ENCODE results near the gene DNAJC3.
"Not testable (repeated sequence)": the region's sequence is repeated elsewhere in the genome, so short reads cannot be mapped to it uniquely, and the experiment has no call there.

DNAJC3 gene

DNA sequence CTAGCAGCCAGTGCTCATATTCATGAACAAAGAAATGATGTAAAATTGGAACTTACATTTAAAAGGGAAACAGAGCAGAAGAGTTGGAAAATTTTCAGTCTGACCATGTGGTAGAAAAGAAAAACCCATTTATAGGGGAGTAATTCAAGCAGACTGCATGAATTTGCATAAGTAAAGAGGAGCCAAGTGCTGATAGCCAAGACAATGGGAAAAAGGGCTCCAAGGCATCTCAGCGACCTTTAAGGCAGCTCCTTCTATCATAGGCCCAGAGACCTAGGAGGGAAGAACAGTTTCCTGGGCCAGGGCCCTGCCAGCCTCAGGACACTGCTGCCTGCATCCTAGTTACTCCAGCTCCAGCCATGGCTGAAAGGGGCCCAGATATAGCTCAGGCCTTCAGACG, 7.5 kb downstream of the DNAJC3 start:
- Histone ChIP-seq H3K27ac (ENCODE audit: insufficient read depth in 1 of 2, low read depth in 1 of 2, low read length in 2 of 2, poor library complexity in 1 of 2, severe bottlenecking in 2 of 2) (no peak overlapping the region), H3K36me3 (ENCODE audit: control insufficient read depth in 4 of 4, insufficient read depth in 4 of 4, low read length in 3 of 4) (peaks cover 0 to 12% (median under 1%) of the 10 kb centered on the region in 4 experiments), H3K27me3 (replicated peaks in 2 of 5; ENCODE audit: control insufficient read depth in 4 of 5, insufficient read depth in 5 of 5, low read length in 4 of 5) (no peaks in the 10 kb centered on the region), H3K4me3 (ENCODE audit: control insufficient read depth in 1 of 7, extremely low read depth in 1 of 7, insufficient read depth in 4 of 7, low read depth in 2 of 7, low read length in 6 of 7) (no peak overlapping the region), H3K9me3 (ENCODE audit: control extremely low read depth in 1 of 5, control insufficient read depth in 4 of 5, insufficient read depth in 2 of 5, low read depth in 1 of 5, low read length in 4 of 5) (peaks cover 0 to 30% (median 16%) of the 10 kb centered on the region in 5 experiments), H3K4me1 (ENCODE audit: control extremely low read depth in 1 of 4, control insufficient read depth in 4 of 4, insufficient read depth in 4 of 4, low read length in 3 of 4) (peaks cover 3 to 10% (median 6%) of the 10 kb centered on the region in 4 experiments)
- no peak for DNase-seq
- 100% methylated on average over 1 of the region's 2 CpGs for WGBS (ENCODE audit: insufficient coverage)
- POLR2A ChIA-PET = no interaction called here
- CTCF ChIA-PET = no interaction called here

- DNase-seq = not testable (repeated sequence)
These were observed 8.0 kb downstream of the DNAJC3 start for GRCh38 chr13:95684960-95685359.

DNA sequence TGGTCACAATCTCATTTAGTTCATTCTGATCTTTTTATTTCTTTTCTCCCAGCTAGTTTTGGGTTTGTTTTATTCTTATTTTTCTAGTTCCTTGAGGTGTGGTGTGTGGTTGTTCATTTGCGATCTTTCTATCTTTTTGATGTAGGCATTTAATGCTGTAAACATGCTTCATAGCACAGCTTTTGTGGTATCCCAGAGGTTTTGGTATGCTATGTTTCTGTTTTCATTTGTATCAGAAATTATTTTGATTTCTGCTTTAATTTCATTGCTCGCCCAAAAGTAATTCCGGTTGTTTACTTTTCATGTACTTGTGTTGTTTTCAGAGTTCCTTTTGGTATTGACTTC, 12.6 kb downstream of the DNAJC3 start:
- peaks cover 5 to 32% (median 16%) of the 10 kb centered on the region in 5 experiments for H3K9me3 ChIP-seq (ENCODE audit: control extremely low read depth in 1 of 5, control insufficient read depth in 4 of 5, insufficient read depth in 2 of 5, low read depth in 1 of 5, low read length in 4 of 5)
- POLR2A ChIA-PET = no interaction called here
- CTCF ChIA-PET = interaction anchor here (1.1 kb wide), 1 partner anchor 9 kb away, joined by 3 read pairs; no protein-coding TSS in a partner anchor
- DNase-seq = no peak
- no peak overlapping the region for H3K27ac ChIP-seq (ENCODE audit: insufficient read depth in 1 of 2, low read depth in 1 of 2, low read length in 2 of 2, poor library complexity in 1 of 2, severe bottlenecking in 2 of 2)
- no CpG with 5 or more reads among the region's 3 CpGs for WGBS (ENCODE audit: insufficient coverage)
- H3K27me3 ChIP-seq (replicated peaks in 2 of 5; ENCODE audit: control insufficient read depth in 4 of 5, insufficient read depth in 5 of 5, low read length in 4 of 5) = no peaks in the 10 kb centered on the region
- H3K4me1 ChIP-seq (ENCODE audit: control extremely low read depth in 1 of 4, control insufficient read depth in 4 of 4, insufficient read depth in 4 of 4, low read length in 3 of 4) = no peaks in the 10 kb centered on the region
- peaks cover 0 to 2% (median 0%) of the 10 kb centered on the region in 4 experiments for H3K36me3 ChIP-seq (ENCODE audit: control insufficient read depth in 4 of 4, insufficient read depth in 4 of 4, low read length in 3 of 4)
- no peak overlapping the region for H3K4me3 ChIP-seq (ENCODE audit: control insufficient read depth in 1 of 7, extremely low read depth in 1 of 7, insufficient read depth in 4 of 7, low read depth in 2 of 7, low read length in 6 of 7)

More at GRCh38 chr13:95684960-95685359, 8.0 kb downstream of the DNAJC3 start:
- peaks cover 2 to 30% (median 16%) of the 10 kb centered on the region in 5 experiments for H3K9me3 ChIP-seq (ENCODE audit: control extremely low read depth in 1 of 5, control insufficient read depth in 4 of 5, insufficient read depth in 2 of 5, low read depth in 1 of 5, low read length in 4 of 5)
- H3K4me1 ChIP-seq (ENCODE audit: control extremely low read depth in 1 of 4, control insufficient read depth in 4 of 4, insufficient read depth in 4 of 4, low read length in 3 of 4); H3K4me3 ChIP-seq (ENCODE audit: control insufficient read depth in 1 of 7, extremely low read depth in 1 of 7, insufficient read depth in 4 of 7, low read depth in 2 of 7, low read length in 6 of 7); H3K27ac ChIP-seq (ENCODE audit: insufficient read depth in 1 of 2, low read depth in 1 of 2, low read length in 2 of 2, poor library complexity in 1 of 2, severe bottlenecking in 2 of 2); CTCF ChIA-PET; H3K27me3 ChIP-seq (replicated peaks in 2 of 5; ENCODE audit: control insufficient read depth in 4 of 5, insufficient read depth in 5 of 5, low read length in 4 of 5): not testable (repeated sequence)
- POLR2A ChIA-PET = interaction anchor here (1.0 kb wide), 1 partner anchor 8 kb away, joined by 3 read pairs; the partner anchor contains the start of gene DNAJC3
- WGBS (ENCODE audit: insufficient coverage) = 100% methylated on average over 3 of the region's 5 CpGs
- peaks cover 0 to 12% (median under 1%) of the 10 kb centered on the region in 4 experiments for H3K36me3 ChIP-seq (ENCODE audit: control insufficient read depth in 4 of 4, insufficient read depth in 4 of 4, low read length in 3 of 4)

- POLR2A ChIA-PET; DNase-seq; H3K27ac ChIP-seq (ENCODE audit: insufficient read depth in 1 of 2, low read depth in 1 of 2, low read length in 2 of 2, poor library complexity in 1 of 2, severe bottlenecking in 2 of 2); H3K4me3 ChIP-seq (ENCODE audit: control insufficient read depth in 1 of 7, extremely low read depth in 1 of 7, insufficient read depth in 4 of 7, low read depth in 2 of 7, low read length in 6 of 7); CTCF ChIA-PET; H3K27me3 ChIP-seq (replicated peaks in 2 of 5; ENCODE audit: control insufficient read depth in 4 of 5, insufficient read depth in 5 of 5, low read length in 4 of 5); H3K4me1 ChIP-seq (ENCODE audit: control extremely low read depth in 1 of 4, control insufficient read depth in 4 of 4, insufficient read depth in 4 of 4, low read length in 3 of 4); H3K36me3 ChIP-seq (ENCODE audit: control insufficient read depth in 4 of 4, insufficient read depth in 4 of 4, low read length in 3 of 4): not testable (repeated sequence)
- WGBS (ENCODE audit: insufficient coverage) = 100% methylated on average over 4 of the region's 28 CpGs
- peaks cover 5 to 29% (median 13%) of the 10 kb centered on the region in 5 experiments for H3K9me3 ChIP-seq (ENCODE audit: control extremely low read depth in 1 of 5, control insufficient read depth in 4 of 5, insufficient read depth in 2 of 5, low read depth in 1 of 5, low read length in 4 of 5)
These were observed 14.0 kb downstream of the DNAJC3 start for GRCh38 chr13:95690986-95691385.

DNA sequence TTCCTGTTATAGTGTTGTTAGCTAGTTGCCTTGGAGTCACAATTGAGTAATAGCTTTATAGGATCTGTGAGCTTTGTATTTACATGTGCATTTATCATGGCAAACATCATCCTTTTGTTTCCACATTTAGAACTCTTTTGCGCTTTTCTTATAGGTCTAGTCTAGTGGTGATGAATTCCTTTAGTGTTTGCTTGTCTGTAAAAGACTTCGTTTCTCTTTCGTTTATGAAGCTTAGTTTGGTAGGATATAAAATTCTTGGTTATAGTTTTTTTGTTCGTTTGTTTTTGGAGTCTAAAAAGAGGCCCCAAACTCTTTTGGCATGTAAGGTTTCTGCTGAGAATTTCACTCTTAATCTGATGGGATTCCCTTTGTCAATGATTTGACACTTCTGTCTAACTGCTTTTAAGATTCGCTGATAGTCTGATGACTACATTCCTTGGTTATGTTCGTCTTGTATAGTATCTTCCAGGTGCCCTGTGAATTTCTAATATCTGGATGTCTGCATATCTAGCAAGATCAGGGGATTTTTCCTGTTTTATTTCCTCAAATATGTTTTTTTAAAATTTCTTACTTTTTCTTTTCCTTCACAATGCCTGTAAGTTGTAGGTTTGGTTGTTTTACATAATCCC, 20.2 kb downstream of the DNAJC3 start:
- no peak for DNase-seq
- ChIA-PET POLR2A (no interaction called here), CTCF (interaction anchor here (0.8 to 2.6 kb wide), 5 partner anchors 8 to 113 kb away, joined by 5 to 12 read pairs (median 6); no protein-coding TSS in a partner anchor)
- H3K36me3 ChIP-seq (ENCODE audit: control insufficient read depth in 4 of 4, insufficient read depth in 4 of 4, low read length in 3 of 4) = no peaks in the 10 kb centered on the region
- H3K27ac ChIP-seq (ENCODE audit: insufficient read depth in 1 of 2, low read depth in 1 of 2, low read length in 2 of 2, poor library complexity in 1 of 2, severe bottlenecking in 2 of 2) = no peak overlapping the region
- H3K4me3 ChIP-seq (ENCODE audit: control insufficient read depth in 1 of 7, extremely low read depth in 1 of 7, insufficient read depth in 4 of 7, low read depth in 2 of 7, low read length in 6 of 7) = no peak overlapping the region
- no peaks in the 10 kb centered on the region for H3K27me3 ChIP-seq (replicated peaks in 2 of 5; ENCODE audit: control insufficient read depth in 4 of 5, insufficient read depth in 5 of 5, low read length in 4 of 5)
- H3K9me3 ChIP-seq (ENCODE audit: control extremely low read depth in 1 of 5, control insufficient read depth in 4 of 5, insufficient read depth in 2 of 5, low read depth in 1 of 5, low read length in 4 of 5) = peaks cover 0 to 15% (median 3%) of the 10 kb centered on the region in 5 experiments
- no peaks in the 10 kb centered on the region for H3K4me1 ChIP-seq (ENCODE audit: control extremely low read depth in 1 of 4, control insufficient read depth in 4 of 4, insufficient read depth in 4 of 4, low read length in 3 of 4)
- 95% methylated on average over 3 of the region's 6 CpGs for WGBS (ENCODE audit: insufficient coverage)

GRCh38 chr13:95698047-95698749, 21.3 kb downstream of the DNAJC3 start:
- CTCF ChIA-PET = interaction anchor here (0.6 to 1.1 kb wide), 4 partner anchors 9 to 112 kb away, joined by 3 to 6 read pairs (median 4); no protein-coding TSS in a partner anchor
- no peak for DNase-seq

GRCh38 chr13:95703576-95703975, 26.6 kb downstream of the DNAJC3 start:
- H3K4me3 ChIP-seq (ENCODE audit: control insufficient read depth in 1 of 7, extremely low read depth in 1 of 7, insufficient read depth in 4 of 7, low read depth in 2 of 7, low read length in 6 of 7) = no peak overlapping the region
- CTCF ChIA-PET = interaction anchor here (0.6 to 1.6 kb wide), 5 partner anchors 10 to 78 kb away, joined by 3 to 4 read pairs (median 4); no protein-coding TSS in a partner anchor
- H3K27ac ChIP-seq (ENCODE audit: insufficient read depth in 1 of 2, low read depth in 1 of 2, low read length in 2 of 2, poor library complexity in 1 of 2, severe bottlenecking in 2 of 2) = no peak overlapping the region
- WGBS (ENCODE audit: insufficient coverage) = no CpG with 5 or more reads among the region's 2 CpGs
- POLR2A ChIA-PET = interaction anchor here (0.7 kb wide), 1 partner anchor 59 kb away, joined by 3 read pairs; no protein-coding TSS in a partner anchor
- H3K27me3 ChIP-seq (replicated peaks in 2 of 5; ENCODE audit: control insufficient read depth in 4 of 5, insufficient read depth in 5 of 5, low read length in 4 of 5) = no peaks in the 10 kb centered on the region
- DNase-seq = no peak
- peaks cover 0 to 2% (median 0%) of the 10 kb centered on the region in 5 experiments for H3K9me3 ChIP-seq (ENCODE audit: control extremely low read depth in 1 of 5, control insufficient read depth in 4 of 5, insufficient read depth in 2 of 5, low read depth in 1 of 5, low read length in 4 of 5)
- H3K36me3 ChIP-seq (ENCODE audit: control insufficient read depth in 4 of 4, insufficient read depth in 4 of 4, low read length in 3 of 4) = peaks cover 0 to 2% (median 0%) of the 10 kb centered on the region in 4 experiments
- H3K4me1 ChIP-seq (ENCODE audit: control extremely low read depth in 1 of 4, control insufficient read depth in 4 of 4, insufficient read depth in 4 of 4, low read length in 3 of 4) = peaks cover 7 to 32% (median 16%) of the 10 kb centered on the region in 4 experiments

More at GRCh38 chr13:95698047-95698749, 21.3 kb downstream of the DNAJC3 start:
- Histone ChIP-seq H3K27me3 (replicated peaks in 2 of 5; ENCODE audit: control insufficient read depth in 4 of 5, insufficient read depth in 5 of 5, low read length in 4 of 5) (no peaks in the 10 kb centered on the region), H3K36me3 (ENCODE audit: control insufficient read depth in 4 of 4, insufficient read depth in 4 of 4, low read length in 3 of 4) (peaks cover 0 to 2% (median 0%) of the 10 kb centered on the region in 4 experiments), H3K9me3 (ENCODE audit: control extremely low read depth in 1 of 5, control insufficient read depth in 4 of 5, insufficient read depth in 2 of 5, low read depth in 1 of 5, low read length in 4 of 5) (peaks cover 0 to 15% (median 2%) of the 10 kb centered on the region in 5 experiments), H3K27ac (ENCODE audit: insufficient read depth in 1 of 2, low read depth in 1 of 2, low read length in 2 of 2, poor library complexity in 1 of 2, severe bottlenecking in 2 of 2) (no peak overlapping the region), H3K4me3 (ENCODE audit: control insufficient read depth in 1 of 7, extremely low read depth in 1 of 7, insufficient read depth in 4 of 7, low read depth in 2 of 7, low read length in 6 of 7) (no peak overlapping the region), H3K4me1 (ENCODE audit: control extremely low read depth in 1 of 4, control insufficient read depth in 4 of 4, insufficient read depth in 4 of 4, low read length in 3 of 4) (peaks cover 0 to 2% (median 0%) of the 10 kb centered on the region in 4 experiments)
- POLR2A ChIA-PET = no interaction called here
- WGBS (ENCODE audit: insufficient coverage) = 100% methylated on average over 5 of the region's 5 CpGs

Measured in common myeloid progenitor, CD34-positive (primary cell).